ENCODE data around the gene EVL.

EVL gene

GRCh38 chr14:100079726-100080005, 14.4 kb downstream of the EVL start:
- Histone ChIP-seq H3K4me2 (ENCODE audit: low read length) (no peak overlapping the region), H3K9me3 (ENCODE audit: insufficient read depth, low read length) (no peaks in the 10 kb centered on the region), H4K20me1 (ENCODE audit: insufficient read depth, low read length) (no peaks in the 10 kb centered on the region), H3K9ac (ENCODE audit: low read length) (no peak overlapping the region), H3K36me3 (replicated peaks; ENCODE audit: low read depth, low read length) (no peaks in the 10 kb centered on the region), H3K27me3 (ENCODE audit: low read depth, low read length) (no peaks in the 10 kb centered on the region), H3K27ac (ENCODE audit: low read length) (no peak overlapping the region), H3K79me2 (ENCODE audit: low read length) (no peaks in the 10 kb centered on the region), H3K4me1 (ENCODE audit: low read length) (no peaks in the 10 kb centered on the region), H2AFZ (ENCODE audit: low read depth, low read length) (no peak overlapping the region), H3K4me3 (ENCODE audit: low read length) (no peak overlapping the region)
- TF ChIP-seq, protein P1, sequence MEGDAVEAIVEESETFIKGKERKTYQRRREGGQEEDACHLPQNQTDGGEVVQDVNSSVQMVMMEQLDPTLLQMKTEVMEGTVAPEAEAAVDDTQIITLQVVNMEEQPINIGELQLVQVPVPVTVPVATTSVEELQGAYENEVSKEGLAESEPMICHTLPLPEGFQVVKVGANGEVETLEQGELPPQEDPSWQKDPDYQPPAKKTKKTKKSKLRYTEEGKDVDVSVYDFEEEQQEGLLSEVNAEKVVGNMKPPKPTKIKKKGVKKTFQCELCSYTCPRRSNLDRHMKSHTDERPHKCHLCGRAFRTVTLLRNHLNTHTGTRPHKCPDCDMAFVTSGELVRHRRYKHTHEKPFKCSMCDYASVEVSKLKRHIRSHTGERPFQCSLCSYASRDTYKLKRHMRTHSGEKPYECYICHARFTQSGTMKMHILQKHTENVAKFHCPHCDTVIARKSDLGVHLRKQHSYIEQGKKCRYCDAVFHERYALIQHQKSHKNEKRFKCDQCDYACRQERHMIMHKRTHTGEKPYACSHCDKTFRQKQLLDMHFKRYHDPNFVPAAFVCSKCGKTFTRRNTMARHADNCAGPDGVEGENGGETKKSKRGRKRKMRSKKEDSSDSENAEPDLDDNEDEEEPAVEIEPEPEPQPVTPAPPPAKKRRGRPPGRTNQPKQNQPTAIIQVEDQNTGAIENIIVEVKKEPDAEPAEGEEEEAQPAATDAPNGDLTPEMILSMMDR (IDR thresholded peaks at IDR 0.05; ENCODE audit: low read depth, low read length), result no peak
- TF ChIP-seq EZH2phosphoT487 (IDR thresholded peaks at IDR 0.05; ENCODE audit: low read depth), result no peak

DNA sequence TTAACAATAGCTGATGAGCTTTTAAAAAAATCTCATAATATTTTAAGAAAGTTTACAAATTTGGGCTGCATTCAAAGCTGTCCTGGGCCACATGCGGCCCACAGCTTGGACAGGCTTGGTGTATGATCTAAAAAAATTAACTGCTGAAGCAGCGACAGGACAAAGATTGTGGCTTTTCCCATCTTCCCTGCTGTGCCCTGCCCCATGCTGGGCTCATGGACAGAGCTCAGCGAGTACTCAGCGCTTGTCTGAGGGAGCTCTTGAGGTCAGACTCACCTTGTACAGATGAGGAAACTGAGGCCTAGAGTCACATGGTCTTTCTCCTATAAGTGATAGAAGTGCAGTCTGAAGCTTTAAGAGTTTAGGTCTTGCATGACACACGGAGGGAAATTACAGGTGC, 15.0 kb downstream of the EVL start:
- no peaks in the 10 kb centered on the region for H4K20me1 ChIP-seq (ENCODE audit: insufficient read depth, low read length)
- H3K9ac ChIP-seq (ENCODE audit: low read length), result no peak overlapping the region
- H3K9me3 ChIP-seq (ENCODE audit: insufficient read depth, low read length), result no peaks in the 10 kb centered on the region
- no peaks in the 10 kb centered on the region for H3K79me2 ChIP-seq (ENCODE audit: low read length)
- H3K4me1 ChIP-seq (ENCODE audit: low read length), result no peaks in the 10 kb centered on the region
- no peak overlapping the region for H3K27ac ChIP-seq (ENCODE audit: low read length)
- no peaks in the 10 kb centered on the region for H3K36me3 ChIP-seq (replicated peaks; ENCODE audit: low read depth, low read length)
- TF ChIP-seq, protein P1 (IDR thresholded peaks at IDR 0.05; ENCODE audit: low read depth, low read length), result no peak
- no peak for TF ChIP-seq EZH2phosphoT487 (IDR thresholded peaks at IDR 0.05; ENCODE audit: low read depth)
- H2AFZ ChIP-seq (ENCODE audit: low read depth, low read length), result no peak overlapping the region
- no peak overlapping the region for H3K4me2 ChIP-seq (ENCODE audit: low read length)
- H3K27me3 ChIP-seq (ENCODE audit: low read depth, low read length), result no peaks in the 10 kb centered on the region
- H3K4me3 ChIP-seq (ENCODE audit: low read length), result no peak overlapping the region

- no peak overlapping the region for H3K9ac ChIP-seq (ENCODE audit: low read length)
- no peaks in the 10 kb centered on the region for H3K36me3 ChIP-seq (replicated peaks; ENCODE audit: low read depth, low read length)
- H3K4me3 ChIP-seq (ENCODE audit: low read length), result no peak overlapping the region
- H3K4me1 ChIP-seq (ENCODE audit: low read length), result no peaks in the 10 kb centered on the region
- no peak overlapping the region for H2AFZ ChIP-seq (ENCODE audit: low read depth, low read length)
- H3K27me3 ChIP-seq (ENCODE audit: low read depth, low read length), result no peaks in the 10 kb centered on the region
- no peaks in the 10 kb centered on the region for H3K9me3 ChIP-seq (ENCODE audit: insufficient read depth, low read length)
- H3K27ac ChIP-seq (ENCODE audit: low read length), result no peak overlapping the region
- H4K20me1 ChIP-seq (ENCODE audit: insufficient read depth, low read length), result no peaks in the 10 kb centered on the region
- H3K4me2 ChIP-seq (ENCODE audit: low read length), result no peak overlapping the region
- no peaks in the 10 kb centered on the region for H3K79me2 ChIP-seq (ENCODE audit: low read length)
- TF ChIP-seq EZH2phosphoT487 (IDR thresholded peaks at IDR 0.05; ENCODE audit: low read depth), result no peak
- TF ChIP-seq, protein P1 (IDR thresholded peaks at IDR 0.05; ENCODE audit: low read depth, low read length), result no peak
Observed at GRCh38 chr14:100081997-100082625, 16.9 kb downstream of the EVL start.

DNA sequence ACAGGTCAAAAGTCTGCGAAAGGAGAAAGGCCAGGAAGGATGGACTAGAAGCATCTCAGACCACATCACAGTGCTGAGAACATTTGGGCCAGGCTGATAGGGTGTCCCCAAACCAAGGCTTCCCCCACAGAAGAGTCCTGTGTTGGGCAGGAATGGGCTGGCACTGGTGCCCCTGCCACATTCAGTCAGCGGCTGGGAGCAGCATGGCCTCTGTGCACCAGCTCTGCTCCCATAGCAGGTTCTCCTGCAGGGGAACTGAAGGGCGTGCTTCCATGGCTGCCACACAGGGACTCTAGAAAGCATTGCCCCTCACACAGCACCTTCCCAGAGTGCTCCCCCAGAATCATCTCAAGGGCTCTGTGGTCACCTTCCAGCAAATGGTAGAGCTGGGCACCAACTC, 17.5 kb downstream of the EVL start:
- Histone ChIP-seq H4K20me1 (ENCODE audit: insufficient read depth, low read length) (no peaks in the 10 kb centered on the region), H2AFZ (ENCODE audit: low read depth, low read length) (no peak overlapping the region), H3K27ac (ENCODE audit: low read length) (no peak overlapping the region), H3K36me3 (replicated peaks; ENCODE audit: low read depth, low read length) (no peaks in the 10 kb centered on the region), H3K4me1 (ENCODE audit: low read length) (no peaks in the 10 kb centered on the region), H3K4me2 (ENCODE audit: low read length) (no peak overlapping the region), H3K9me3 (ENCODE audit: insufficient read depth, low read length) (no peaks in the 10 kb centered on the region), H3K4me3 (ENCODE audit: low read length) (no peak overlapping the region), H3K9ac (ENCODE audit: low read length) (no peak overlapping the region), H3K27me3 (ENCODE audit: low read depth, low read length) (no peaks in the 10 kb centered on the region), H3K79me2 (ENCODE audit: low read length) (no peaks in the 10 kb centered on the region)
- TF ChIP-seq EZH2phosphoT487 (IDR thresholded peaks at IDR 0.05; ENCODE audit: low read depth), result no peak
- TF ChIP-seq, protein P1 (IDR thresholded peaks at IDR 0.05; ENCODE audit: low read depth, low read length), result no peak
